Measurements from ENCODE around the gene CDH4. TPM values are rescaled to one million over a fixed set of nuclear protein-coding genes. Genes with fewer than 3 reads are reported as not detected.

The CDH4 gene
- polyA plus RNA-seq, 1 donor (not counting 4 experiments of a cell fraction or from before 2014, with no cell fraction given) = 2.2 TPM

GRCh38 chr20:61989741-61990140 lies 737.7 kb downstream of the CDH4 start:
- H3K27ac ChIP-seq (ENCODE audit: control insufficient read depth, insufficient read depth, low read length) = no peak overlapping the region
- H4K20me1 ChIP-seq (ENCODE audit: control insufficient read depth, extremely low read depth, insufficient read depth, low read length) = peaks cover 3% of the 10 kb centered on the region
- no peaks in the 10 kb centered on the region for H3K27me3 ChIP-seq (ENCODE audit: control insufficient read depth, extremely low read depth, insufficient read depth, low read length)
- H3K4me1 ChIP-seq (ENCODE audit: control insufficient read depth, extremely low read depth, insufficient read depth, low read length) = no peaks in the 10 kb centered on the region
- no peaks in the 10 kb centered on the region for H3K79me2 ChIP-seq (ENCODE audit: control insufficient read depth, insufficient read depth, low read length)
- dilution Hi-C loops (cut with MboI; ENCODE audit: extremely low pct_ligation_motif_present, low sequenced_read_pairs) = no loop called here
- TF ChIP-seq, protein P1, sequence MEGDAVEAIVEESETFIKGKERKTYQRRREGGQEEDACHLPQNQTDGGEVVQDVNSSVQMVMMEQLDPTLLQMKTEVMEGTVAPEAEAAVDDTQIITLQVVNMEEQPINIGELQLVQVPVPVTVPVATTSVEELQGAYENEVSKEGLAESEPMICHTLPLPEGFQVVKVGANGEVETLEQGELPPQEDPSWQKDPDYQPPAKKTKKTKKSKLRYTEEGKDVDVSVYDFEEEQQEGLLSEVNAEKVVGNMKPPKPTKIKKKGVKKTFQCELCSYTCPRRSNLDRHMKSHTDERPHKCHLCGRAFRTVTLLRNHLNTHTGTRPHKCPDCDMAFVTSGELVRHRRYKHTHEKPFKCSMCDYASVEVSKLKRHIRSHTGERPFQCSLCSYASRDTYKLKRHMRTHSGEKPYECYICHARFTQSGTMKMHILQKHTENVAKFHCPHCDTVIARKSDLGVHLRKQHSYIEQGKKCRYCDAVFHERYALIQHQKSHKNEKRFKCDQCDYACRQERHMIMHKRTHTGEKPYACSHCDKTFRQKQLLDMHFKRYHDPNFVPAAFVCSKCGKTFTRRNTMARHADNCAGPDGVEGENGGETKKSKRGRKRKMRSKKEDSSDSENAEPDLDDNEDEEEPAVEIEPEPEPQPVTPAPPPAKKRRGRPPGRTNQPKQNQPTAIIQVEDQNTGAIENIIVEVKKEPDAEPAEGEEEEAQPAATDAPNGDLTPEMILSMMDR (optimal IDR thresholded peaks at IDR 0.05 in 1 of 3, IDR thresholded peaks at IDR 0.05 in 1 of 3, conservative IDR thresholded peaks at IDR 0.05 in 1 of 3; ENCODE audit: extremely low read depth in 1 of 3, insufficient read depth in 2 of 3, low read length in 3 of 3) = no peak
- no peak for TF ChIP-seq EZH2 (IDR thresholded peaks at IDR 0.05; ENCODE audit: low read length)
- H3K9ac ChIP-seq (ENCODE audit: control insufficient read depth, extremely low read depth, insufficient read depth, low read length) = no peak overlapping the region
- no peak overlapping the region for H2AFZ ChIP-seq (ENCODE audit: control insufficient read depth, low read length)
- H3K36me3 ChIP-seq (ENCODE audit: control insufficient read depth in 2 of 2, extremely low read depth in 1 of 2, insufficient read depth in 2 of 2, low read length in 2 of 2) = peaks cover 2 to 18% of the 10 kb centered on the region in 2 experiments
- H3K9me3 ChIP-seq (ENCODE audit: control insufficient read depth, low read depth, low read length) = peaks cover 5% of the 10 kb centered on the region
- no peak overlapping the region for H3K4me2 ChIP-seq (ENCODE audit: control insufficient read depth, extremely low read depth, insufficient read depth, low read depth, low read length)
- no peak overlapping the region for H3K4me3 ChIP-seq (ENCODE audit: control insufficient read depth in 2 of 3, extremely low read depth in 1 of 3, insufficient read depth in 2 of 3, low read depth in 1 of 3, low read length in 3 of 3)
- no peaks in the 10 kb centered on the region for H3K9me1 ChIP-seq (ENCODE audit: control insufficient read depth, extremely low read depth, insufficient read depth, low read length)
- FAIRE-seq (no peak), DNase-seq (ENCODE audit: low read depth, low spot score) (no peak)

Measured in keratinocyte (primary cell).